Neural cell (in vitro differentiated cells): Measurements from ENCODE around the gene DTL. TPM values are rescaled to one million over a fixed set of nuclear protein-coding genes. Genes with fewer than 3 reads are reported as not detected.

Experiments used
- H2AFZ ChIP-seq: fragments of 200-600, 300-800 bp; sonication (generic), shearing (Covaris generic); 2 replicates; pipeline ENCODE4 v1.6.0; 2014; ENCODE audit warnings: low read depth, mild to moderate bottlenecking, antibody characterized with exemption, low read length, moderate library complexity
- H3F3A ChIP-seq: fragments of 200-600 bp; shearing (Covaris generic); 2 replicates; pipeline ENCODE4 v1.6.1; 2016; ENCODE audit warnings: mild to moderate bottlenecking, moderate library complexity, mixed read lengths, antibody characterized with exemption, low read length; ENCODE audit not compliant: insufficient read depth, poor library complexity, severe bottlenecking
- H3K27ac ChIP-seq: fragments of 200-600, 300-800 bp; sonication (generic), shearing (Covaris generic); 2 replicates; pipeline ENCODE4 v1.5.1; 2014; ENCODE audit warnings: mild to moderate bottlenecking, low read length, moderate library complexity
- H3K27me3 ChIP-seq: fragments of 300-800, 200-600 bp; sonication (generic), shearing (Covaris generic); 2 replicates; pipeline ENCODE4 v1.6.0; 2014; ENCODE audit warnings: mild to moderate bottlenecking, low read depth, low read length, moderate library complexity; ENCODE audit not compliant: insufficient read depth
- H3K36me3 ChIP-seq: fragments of 300-800, 200-600 bp; sonication (generic), shearing (Covaris generic); 2 replicates; pipeline ENCODE4 v1.5.1; 2014; ENCODE audit warnings: mild to moderate bottlenecking, antibody characterized with exemption, low read length, moderate library complexity; ENCODE audit not compliant: insufficient read depth
- H3K4me2 ChIP-seq: fragments of 300-800, 200-600 bp; sonication (generic), shearing (Covaris generic); 2 replicates; pipeline ENCODE4 v1.6.0; 2014; ENCODE audit warnings: mild to moderate bottlenecking, low read length
- H3K4me3 ChIP-seq: fragments of 300-800, 200-600 bp; sonication (generic), shearing (Covaris generic); 2 replicates; pipeline ENCODE4 v1.5.1; 2014; ENCODE audit warnings: mild to moderate bottlenecking, low read length, moderate library complexity
- H3K79me2 ChIP-seq: fragments of 200-600 bp; shearing (Covaris generic); replicated peaks from 2 replicates; pipeline ENCODE4 v1.6.0; 2014; ENCODE audit warnings: mild to moderate bottlenecking, low read length, moderate library complexity; ENCODE audit not compliant: insufficient read depth
- H3K9ac ChIP-seq: fragments of 300-800, 200-600 bp; sonication (generic), shearing (Covaris generic); 2 replicates; pipeline ENCODE4 v1.6.1; 2016; ENCODE audit warnings: mild to moderate bottlenecking, low read length, mixed read lengths
- H3K9me2 ChIP-seq: fragments of 200-600 bp; shearing (Covaris generic); 2 replicates; pipeline ENCODE4 v1.6.1; 2016; ENCODE audit warnings: mild to moderate bottlenecking, low read length, mixed read lengths; ENCODE audit not compliant: insufficient read depth
- H3K9me3 ChIP-seq: fragments of 200-600, 300-800 bp; sonication (generic), shearing (Covaris generic); 2 replicates; pipeline ENCODE4 v1.6.1; 2016; ENCODE audit warnings: mild to moderate bottlenecking, mixed run types, low read length, moderate library complexity, mixed read lengths
- H4K20me1 ChIP-seq: fragments of 200-600 bp; shearing (Covaris generic); 2 replicates; pipeline ENCODE4 v1.6.1; 2016; ENCODE audit warnings: mild to moderate bottlenecking, mixed run types; ENCODE audit not compliant: insufficient read depth
- CTCF ChIP-seq: fragments of 450-650 bp; IDR thresholded peaks from 2 replicates; pipeline ENCODE4 v1.5.1; 2014; ENCODE audit warnings: antibody characterized with exemption, mild to moderate bottlenecking, moderate library complexity; ENCODE audit not compliant: poor library complexity, severe bottlenecking
- EP300 ChIP-seq: fragments of 450-650 bp; conservative IDR thresholded peaks from 2 replicates; pipeline ENCODE4 v1.6.1; 2014; ENCODE audit warnings: antibody characterized with exemption, mild to moderate bottlenecking, moderate library complexity; ENCODE audit not compliant: poor library complexity, severe bottlenecking
- EZH2 ChIP-seq: fragments of 200-600, 300-800 bp; shearing (Covaris generic), sonication (generic); IDR thresholded peaks from 2 replicates; pipeline ENCODE4 v1.6.1; 2014; ENCODE audit warnings: antibody characterized with exemption, low read length, borderline replicate concordance, mild to moderate bottlenecking; ENCODE audit not compliant: insufficient read depth, poor library complexity, severe bottlenecking
- MXI1 ChIP-seq: fragments of 450-650 bp; conservative IDR thresholded peaks from 2 replicates; pipeline ENCODE4 v1.6.1; 2014; ENCODE audit warnings: antibody characterized with exemption, mild to moderate bottlenecking; ENCODE audit not compliant: poor library complexity, severe bottlenecking
- POLR2AphosphoS5 ChIP-seq: IDR thresholded peaks from 2 replicates; pipeline ENCODE4 v1.6.1; 2012
- RAD21 ChIP-seq: fragments of 450-650 bp; conservative IDR thresholded peaks from 2 replicates; pipeline ENCODE4 v1.6.1; 2014; ENCODE audit warnings: antibody characterized with exemption, mild to moderate bottlenecking, moderate library complexity
- REST ChIP-seq: IDR thresholded peaks from 2 replicates; pipeline ENCODE4 v1.6.1; 2012; ENCODE audit warnings: borderline replicate concordance
- SMC3 ChIP-seq: fragments of 450-650 bp; conservative IDR thresholded peaks from 2 replicates; pipeline ENCODE4 v1.6.1; 2014; ENCODE audit warnings: antibody characterized with exemption, mild to moderate bottlenecking, moderate library complexity; ENCODE audit not compliant: poor library complexity
- TAF1 ChIP-seq: IDR thresholded peaks from 2 replicates; pipeline ENCODE4 v1.6.1; 2012; ENCODE audit warnings: low read depth
- polyA plus RNA-seq: library from polyadenylated mRNA; depleted of rRNA; stranded (reverse); fragments of >200 nt; gene quantifications from 2 replicates; pipeline ENCODE4 v1.2.3, GENCODE V29; 2014

DTL gene
- polyA plus RNA-seq, 1 donor from 2014 or later, result 1.1 TPM

GRCh38 chr1:212039622-212040021 is 4.1 kb downstream of the DTL start:
- no peaks in the 10 kb centered on the region for H4K20me1 ChIP-seq
- H3K27me3 ChIP-seq, result no peaks in the 10 kb centered on the region
- H3K36me3 ChIP-seq, result no peaks in the 10 kb centered on the region
- H3K9me3 ChIP-seq, result no peaks in the 10 kb centered on the region
- TF ChIP-seq TAF1, result no peak
- TF ChIP-seq MXI1, result no peak
- no peak for TF ChIP-seq SMC3
- no peak for TF ChIP-seq REST
- TF ChIP-seq RAD21, result no peak
- TF ChIP-seq EZH2, result no peak
- no peak for TF ChIP-seq CTCF
- no peak for TF ChIP-seq POLR2AphosphoS5
- TF ChIP-seq EP300, result no peak
- no peak overlapping the region for H3K4me2 ChIP-seq
- H3K79me2 ChIP-seq, result peaks cover 51% of the 10 kb centered on the region
- no peak overlapping the region for H2AFZ ChIP-seq
- no peak overlapping the region for H3K27ac ChIP-seq
- no peak overlapping the region for H3K4me3 ChIP-seq
- H3K9ac ChIP-seq, result no peak overlapping the region
- peaks cover 3% of the 10 kb centered on the region for H3F3A ChIP-seq
- H3K9me2 ChIP-seq, result no peaks in the 10 kb centered on the region

- H3K9ac ChIP-seq, result no peak overlapping the region
- no peaks in the 10 kb centered on the region for H3K9me3 ChIP-seq
- no peak overlapping the region for H3K4me3 ChIP-seq
- no peak overlapping the region for H3K4me2 ChIP-seq
- no peaks in the 10 kb centered on the region for H3K27me3 ChIP-seq
- H3K9me2 ChIP-seq, result no peaks in the 10 kb centered on the region
- H3K27ac ChIP-seq, result no peak overlapping the region
- H3K36me3 ChIP-seq, result no peaks in the 10 kb centered on the region
- peaks cover 50% of the 10 kb centered on the region for H3K79me2 ChIP-seq
- H4K20me1 ChIP-seq, result no peaks in the 10 kb centered on the region
- TF ChIP-seq EZH2 (no peak), SMC3 (no peak), CTCF (no peak), POLR2AphosphoS5 (no peak), TAF1 (no peak), EP300 (no peak), RAD21 (no peak), MXI1 (no peak), REST (no peak)
- H2AFZ ChIP-seq, result no peak overlapping the region
- no peaks in the 10 kb centered on the region for H3F3A ChIP-seq
Measured at GRCh38 chr1:212040629-212041412, 5.3 kb downstream of the DTL start.
